H1 (cell line): ENCODE results near the gene ENPP4.

Experiments used
- POLR2A ChIP-seq, 2 experiments: IDR thresholded peaks; 1 replicate in 1 of 2; 2 replicates in 1 of 2; pipeline ENCODE4 v1.6.1; 2011; ENCODE audit warnings: low read depth in 2 of 2, low read length in 2 of 2, mild to moderate bottlenecking in 2 of 2; ENCODE audit errors: control extremely low read depth in 1 of 2
- RNF2 ChIP-seq: fragments of 200-900, 300-1000 bp; sonication (generic); IDR thresholded peaks from 2 replicates; pipeline ENCODE4 v1.7.1; 2016; ENCODE audit warnings: borderline replicate concordance, low read depth, mild to moderate bottlenecking, antibody characterized with exemption, low read length; ENCODE audit not compliant: poor library complexity, severe bottlenecking; ENCODE audit errors: missing control alignments
- TF ChIP-seq, protein P1 (sequence below), 3 experiments: IDR thresholded peaks; 1 replicate in 2 of 3; 2 replicates in 1 of 3; pipeline versions ENCODE4 v1.5.1 to v1.6.1; 2011; ENCODE audit warnings: low read length in 3 of 3, mild to moderate bottlenecking in 3 of 3, inconsistent platforms in 2 of 3, low read depth in 1 of 3, moderate library complexity in 1 of 3; ENCODE audit not compliant: insufficient read depth in 1 of 3; ENCODE audit errors: control extremely low read depth in 1 of 3

DNA sequence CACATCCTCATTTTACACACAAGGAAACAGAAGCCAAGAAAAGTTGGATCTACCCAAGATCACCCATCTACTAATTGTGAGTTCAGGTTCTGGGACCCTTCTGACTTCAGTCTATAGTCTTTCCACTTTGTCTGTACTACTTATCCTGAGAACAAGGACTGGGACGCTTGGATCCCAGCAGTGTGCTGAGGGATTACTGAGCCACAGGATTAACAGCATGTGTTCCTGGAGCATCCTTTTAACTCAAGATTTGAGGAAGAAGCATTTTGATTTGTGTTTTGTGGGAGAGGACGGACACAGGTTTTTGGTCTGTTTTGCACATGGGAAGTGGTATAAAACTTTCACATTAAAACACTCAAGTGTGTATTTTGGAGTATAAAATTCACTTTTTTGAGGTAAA lies 4.4 kb downstream of the ENPP4 start:
- TF ChIP-seq, protein P1, sequence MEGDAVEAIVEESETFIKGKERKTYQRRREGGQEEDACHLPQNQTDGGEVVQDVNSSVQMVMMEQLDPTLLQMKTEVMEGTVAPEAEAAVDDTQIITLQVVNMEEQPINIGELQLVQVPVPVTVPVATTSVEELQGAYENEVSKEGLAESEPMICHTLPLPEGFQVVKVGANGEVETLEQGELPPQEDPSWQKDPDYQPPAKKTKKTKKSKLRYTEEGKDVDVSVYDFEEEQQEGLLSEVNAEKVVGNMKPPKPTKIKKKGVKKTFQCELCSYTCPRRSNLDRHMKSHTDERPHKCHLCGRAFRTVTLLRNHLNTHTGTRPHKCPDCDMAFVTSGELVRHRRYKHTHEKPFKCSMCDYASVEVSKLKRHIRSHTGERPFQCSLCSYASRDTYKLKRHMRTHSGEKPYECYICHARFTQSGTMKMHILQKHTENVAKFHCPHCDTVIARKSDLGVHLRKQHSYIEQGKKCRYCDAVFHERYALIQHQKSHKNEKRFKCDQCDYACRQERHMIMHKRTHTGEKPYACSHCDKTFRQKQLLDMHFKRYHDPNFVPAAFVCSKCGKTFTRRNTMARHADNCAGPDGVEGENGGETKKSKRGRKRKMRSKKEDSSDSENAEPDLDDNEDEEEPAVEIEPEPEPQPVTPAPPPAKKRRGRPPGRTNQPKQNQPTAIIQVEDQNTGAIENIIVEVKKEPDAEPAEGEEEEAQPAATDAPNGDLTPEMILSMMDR (IDR thresholded peaks at IDR 0.05; ENCODE audit: control extremely low read depth in 1 of 3, insufficient read depth in 1 of 3, low read depth in 1 of 3, low read length in 3 of 3): no peak
- TF ChIP-seq RNF2: no peak
- no peak for TF ChIP-seq POLR2A (IDR thresholded peaks at IDR 0.05; ENCODE audit: control extremely low read depth in 1 of 2, low read depth in 2 of 2, low read length in 2 of 2)
